Stimulated activated CD4-positive, alpha-beta T cell treated with anti-CD3 and anti-CD28 coated beads, Interleukin-2, amount 100 ng/mL, for 4 hours (primary cell): Measurements from ENCODE around the gene ARNT2.
"Not testable (repeated sequence)": the region's sequence is repeated elsewhere in the genome, so short reads cannot be mapped to it uniquely, and the experiment has no call there.

Source experiments
- DNase-seq: peaks from one replicate; pipeline ENCODE4 v3.0.0-alpha.2; 2020; ENCODE audit warnings: low read depth

ARNT2 gene

DNA sequence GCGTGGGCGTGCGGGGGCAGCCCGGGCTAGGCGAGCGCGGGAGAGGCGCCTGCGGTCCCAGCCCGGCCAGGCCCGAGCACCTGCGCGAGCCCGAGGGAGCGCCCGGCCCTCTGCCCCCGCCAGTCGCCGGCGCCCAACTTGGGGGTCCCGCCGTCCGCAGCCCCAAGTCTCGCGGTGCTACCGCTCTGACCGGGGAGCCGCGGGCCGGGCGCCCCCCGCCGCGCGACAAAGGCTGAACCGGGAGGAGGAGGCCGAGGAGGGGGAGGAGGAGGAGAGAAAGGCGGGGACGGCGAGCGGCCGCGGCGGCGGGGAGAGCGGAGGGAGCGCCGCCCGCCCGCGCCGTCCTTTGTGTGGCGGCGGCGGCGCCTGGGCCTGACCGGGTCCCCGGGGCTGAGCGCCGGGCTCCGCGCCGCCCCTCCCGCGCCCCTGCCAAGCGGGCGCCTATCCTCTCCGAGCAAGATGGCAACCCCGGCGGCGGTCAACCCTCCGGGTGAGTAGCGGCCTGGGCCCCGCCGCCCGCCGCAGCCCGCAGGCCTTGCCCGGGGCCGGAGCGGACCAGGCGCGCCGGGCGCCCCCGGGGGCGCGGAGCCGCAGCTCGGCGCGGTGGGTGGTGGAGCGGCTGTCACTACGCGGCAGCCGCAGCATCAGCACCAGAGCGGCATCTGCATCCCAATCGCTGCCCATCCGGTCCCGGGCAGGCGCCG, at the start of gene ARNT2:
Gene ARNT2 (plus strand): TSS at position 326 of the 704 bp plus-strand sequence. CDS start 134 bp downstream, at position 460.
- no peak for DNase-seq

DNA sequence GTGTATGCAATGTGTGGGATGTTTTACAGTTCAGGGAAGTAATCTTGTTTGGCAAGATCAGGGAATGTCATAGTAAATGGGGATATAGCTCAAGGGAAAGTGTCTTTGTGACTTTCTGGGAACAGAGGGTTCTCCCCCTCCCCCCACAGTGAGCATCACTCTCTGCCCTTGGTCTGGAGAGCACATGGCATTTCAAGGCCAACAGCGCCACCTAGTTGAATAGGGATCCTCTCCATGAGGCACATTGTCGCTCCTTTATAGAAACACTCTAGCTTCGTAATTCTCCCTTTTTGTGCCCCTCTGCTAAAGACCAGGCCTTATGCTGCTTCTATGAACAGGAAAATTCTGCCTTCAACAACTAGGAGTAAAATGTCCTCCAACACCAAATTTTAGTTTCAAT, 37.1 kb upstream of the ARNT2 start:
- no peak for DNase-seq

DNA sequence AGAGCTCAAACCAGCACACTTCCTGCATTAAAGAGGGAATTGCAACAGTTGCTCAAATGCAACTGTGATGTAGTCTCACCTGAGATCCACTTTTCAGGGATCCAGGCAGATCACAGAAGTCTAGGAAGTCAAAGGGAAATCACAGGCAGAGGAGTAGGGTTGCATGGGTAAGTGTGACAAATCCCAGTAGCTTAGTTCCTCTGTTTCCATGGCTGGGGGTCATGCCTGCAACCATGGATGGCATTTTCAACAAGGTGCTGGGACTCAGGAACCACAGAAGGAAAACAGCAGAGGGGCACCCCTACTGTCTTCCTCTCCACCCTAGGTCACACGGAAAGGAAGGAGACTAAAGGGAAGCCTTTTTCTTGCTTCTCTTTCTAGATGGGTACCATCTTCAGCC, 36.5 kb upstream of the ARNT2 start:
- no peak for DNase-seq

DNA sequence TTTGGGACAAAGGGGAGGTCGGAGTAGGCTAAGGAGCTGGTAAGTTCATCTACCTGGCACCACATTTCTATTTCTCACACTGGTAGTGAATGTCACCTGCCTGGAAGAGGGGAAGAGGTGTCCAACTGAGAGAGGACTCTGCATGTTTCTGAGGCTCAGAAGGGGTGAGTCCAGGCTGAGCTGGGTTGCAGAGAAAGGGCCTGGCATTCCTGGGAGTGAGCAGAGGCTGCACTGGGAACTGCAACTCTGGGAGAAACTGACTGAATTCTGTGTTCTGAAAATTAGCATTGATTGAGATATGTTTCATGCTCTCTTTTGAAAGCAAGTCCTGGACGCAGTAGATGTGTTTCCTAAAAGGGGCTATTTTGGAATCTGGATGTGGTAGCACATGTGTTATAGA, 32.3 kb upstream of the ARNT2 start:
- no peak for DNase-seq

DNA sequence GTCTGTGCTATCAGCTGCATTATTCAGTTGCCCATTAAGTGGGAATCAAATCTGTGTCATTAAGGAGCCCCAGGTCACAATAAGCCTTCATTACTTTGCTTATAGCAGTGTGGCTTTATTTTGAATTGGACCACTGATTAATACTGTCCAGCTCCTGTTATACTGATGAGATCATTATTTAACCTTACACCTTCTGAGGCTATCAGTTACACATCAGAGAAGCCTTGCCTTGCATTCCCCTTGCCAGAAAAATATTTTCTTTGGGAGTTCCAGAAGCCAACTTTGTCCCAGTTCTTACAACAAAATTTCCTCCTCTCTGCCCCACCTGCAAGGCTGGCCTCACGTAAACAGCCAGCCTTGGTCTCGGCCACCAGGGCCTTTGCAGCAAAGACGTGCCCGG, 29.7 kb upstream of the ARNT2 start:
- no peak for DNase-seq

DNA sequence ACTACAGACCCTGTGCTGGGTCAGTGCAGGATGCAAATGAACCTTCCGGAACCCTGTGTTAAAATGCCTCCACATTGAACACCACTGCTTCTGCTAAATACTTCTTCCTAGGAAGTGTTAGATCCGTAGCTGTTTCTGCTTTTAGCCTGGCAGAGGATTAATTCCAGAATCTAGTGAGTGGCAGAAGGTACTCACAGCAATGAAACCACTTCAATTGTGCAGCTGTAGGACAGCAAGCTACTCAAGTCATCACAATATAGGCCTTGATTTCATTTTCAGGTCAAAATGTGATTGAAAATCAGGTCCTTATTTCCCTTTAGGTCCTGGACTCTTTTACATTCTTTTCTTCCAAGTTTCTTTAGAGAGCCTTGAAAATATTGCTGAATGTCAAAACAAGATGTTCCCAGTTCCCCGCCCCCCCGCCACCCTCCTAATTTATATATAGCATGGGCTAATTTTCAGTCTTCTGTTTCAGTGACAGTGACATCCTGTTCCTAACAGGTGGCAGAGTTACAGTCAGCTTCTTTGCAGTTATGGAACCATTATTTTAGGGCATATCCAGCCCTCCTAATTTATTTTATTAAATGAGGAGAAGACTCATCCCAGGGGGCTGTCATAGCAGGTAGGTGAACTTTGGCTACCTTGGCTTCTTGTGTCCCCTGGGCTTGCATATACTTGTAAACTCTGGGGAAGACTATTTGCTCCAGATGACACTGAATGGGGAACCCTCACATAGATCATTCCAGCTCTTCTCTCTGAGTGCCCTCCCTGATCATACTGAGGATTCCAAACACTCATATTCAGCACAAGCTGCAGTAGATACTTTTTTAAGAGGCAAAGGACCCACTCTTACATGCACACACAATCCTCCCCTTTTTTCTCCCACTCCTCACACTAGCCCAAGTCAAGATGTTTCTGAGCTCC, 28.0 kb upstream of the ARNT2 start:
- no peak for DNase-seq

DNA sequence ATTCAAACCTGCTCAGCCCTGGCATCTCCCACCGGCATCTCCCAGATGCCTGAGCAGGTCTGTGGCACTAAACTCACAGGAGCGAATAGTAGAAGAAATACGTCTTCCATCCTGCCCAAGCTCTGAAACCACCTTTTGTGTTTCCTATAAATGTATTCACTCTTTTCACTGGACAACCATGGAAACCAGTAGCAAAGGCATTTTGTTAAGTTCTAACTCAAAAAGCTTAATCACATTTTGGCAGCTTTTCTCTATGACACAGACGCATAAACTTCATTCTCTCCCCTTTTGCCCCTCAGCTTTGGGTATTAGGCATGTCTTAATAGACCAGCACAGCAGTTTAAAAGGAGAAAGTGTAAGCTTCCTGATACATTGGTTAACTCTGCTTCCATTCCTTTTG, 24.5 kb upstream of the ARNT2 start:
- no peak for DNase-seq

DNA sequence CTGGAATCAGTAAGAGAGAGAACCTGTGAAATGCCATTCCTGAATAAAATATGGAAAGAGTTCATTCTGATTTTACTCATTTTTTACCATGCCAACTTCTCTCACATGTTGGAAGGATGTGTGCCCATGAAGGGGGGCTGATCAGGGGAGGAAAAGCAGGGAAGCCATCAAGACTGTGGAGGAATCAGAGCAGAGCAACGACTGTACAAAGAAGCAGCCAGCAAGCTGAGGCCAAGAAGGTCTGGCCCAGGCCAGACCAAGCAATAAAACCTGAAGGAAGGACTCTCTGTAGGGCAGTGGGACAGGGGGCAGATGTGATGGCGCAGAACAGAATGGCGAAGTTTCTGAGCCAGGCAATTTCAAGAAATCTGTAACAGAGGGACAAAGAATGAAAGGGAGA, 24.0 kb upstream of the ARNT2 start:
- DNase-seq, result no peak

DNA sequence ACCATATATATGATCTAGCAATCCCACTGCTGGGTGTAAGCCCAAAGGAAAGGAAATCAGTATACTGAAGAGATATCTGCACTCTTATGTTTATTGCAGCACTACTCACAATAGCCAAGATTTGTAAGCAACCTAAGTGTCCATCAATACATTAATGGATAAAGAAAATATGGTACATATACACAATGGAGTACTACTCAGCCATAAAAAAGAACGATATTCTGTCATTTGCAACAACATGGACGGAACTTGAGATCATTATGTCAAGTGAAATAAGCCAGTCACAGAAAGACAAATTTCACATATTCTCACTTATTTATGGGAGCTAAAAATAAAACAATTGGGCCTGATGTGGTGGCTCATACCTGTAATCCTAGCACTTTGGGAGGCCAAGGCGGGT, 21.9 kb upstream of the ARNT2 start:
- DNase-seq, result no peak

DNA sequence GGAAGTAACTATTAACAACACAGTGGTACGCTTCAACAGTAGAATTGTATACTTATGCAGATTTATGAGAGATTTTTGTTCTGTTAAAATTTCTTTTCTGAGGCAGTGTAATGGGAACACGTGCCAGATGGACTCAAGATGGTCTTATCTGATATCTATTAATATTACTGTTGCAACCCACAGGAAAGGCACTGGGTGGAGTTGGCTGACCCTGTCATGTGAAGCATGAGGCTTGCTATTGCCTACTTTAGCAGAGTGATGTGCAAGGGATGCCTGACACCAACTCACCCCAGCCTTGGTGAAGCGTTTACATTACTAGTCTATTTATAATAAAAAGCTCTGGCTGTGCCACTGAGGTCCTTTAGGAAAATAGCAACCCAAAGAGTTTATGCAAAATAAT, 19.8 kb upstream of the ARNT2 start:
- no peak for DNase-seq

DNA sequence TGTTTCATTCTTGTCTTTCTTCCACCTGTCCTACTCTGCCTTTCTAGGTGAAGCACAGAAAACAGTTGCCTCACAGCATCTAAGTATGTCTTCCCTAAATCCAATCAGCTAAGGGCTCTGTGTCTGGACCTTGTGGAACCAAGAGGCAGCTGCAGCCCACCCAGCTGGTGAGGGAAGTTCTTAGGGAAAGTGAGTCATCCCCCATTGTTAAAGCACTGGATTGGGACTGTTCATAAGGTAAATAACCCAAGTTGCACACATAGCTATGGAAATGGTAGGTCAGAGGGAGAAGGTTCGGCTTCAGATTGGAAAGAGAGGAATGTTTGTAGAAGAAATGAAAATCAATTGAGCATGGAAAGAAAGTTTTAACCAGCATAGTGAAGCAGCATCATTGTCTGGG, 18.0 kb upstream of the ARNT2 start:
- no peak for DNase-seq

DNA sequence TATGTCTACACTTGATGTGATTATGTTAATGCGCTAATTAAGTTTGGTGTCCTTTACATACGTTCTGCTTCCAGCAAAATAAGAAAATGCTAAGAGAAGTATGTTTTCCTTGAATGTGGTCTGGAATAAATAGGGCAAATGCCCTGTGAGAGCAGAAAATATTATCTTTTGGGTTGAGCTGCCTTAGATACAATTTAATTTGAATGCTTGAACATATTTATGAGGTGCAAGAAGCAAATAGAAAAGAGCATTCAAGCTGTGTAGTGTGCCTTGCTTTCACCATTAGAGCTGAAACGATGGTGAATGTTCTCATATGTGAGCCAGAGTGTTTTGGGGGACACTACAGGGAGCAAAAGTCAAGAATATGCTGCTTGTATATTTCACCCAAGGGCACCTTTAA, 15.9 kb upstream of the ARNT2 start:
- DNase-seq, result no peak

DNA sequence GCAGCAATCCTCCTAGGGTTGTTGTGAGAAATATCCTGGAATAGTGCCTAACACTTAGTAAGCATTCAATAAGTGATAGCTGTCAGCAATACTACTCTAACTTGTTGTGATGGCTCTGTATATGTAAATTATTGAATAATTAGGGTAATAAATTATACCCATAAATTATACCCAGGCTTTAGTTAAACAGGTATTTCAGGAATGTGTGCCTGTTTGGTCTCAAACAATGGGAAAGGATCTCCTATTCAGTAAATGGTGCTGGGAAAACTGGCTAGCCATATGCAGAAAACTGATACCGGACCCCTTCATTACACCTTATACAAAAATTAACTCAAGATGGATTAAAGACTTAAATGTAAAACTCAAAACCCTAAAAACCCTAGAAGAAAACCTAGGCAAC, 14.8 kb upstream of the ARNT2 start:
- no peak for DNase-seq

DNA sequence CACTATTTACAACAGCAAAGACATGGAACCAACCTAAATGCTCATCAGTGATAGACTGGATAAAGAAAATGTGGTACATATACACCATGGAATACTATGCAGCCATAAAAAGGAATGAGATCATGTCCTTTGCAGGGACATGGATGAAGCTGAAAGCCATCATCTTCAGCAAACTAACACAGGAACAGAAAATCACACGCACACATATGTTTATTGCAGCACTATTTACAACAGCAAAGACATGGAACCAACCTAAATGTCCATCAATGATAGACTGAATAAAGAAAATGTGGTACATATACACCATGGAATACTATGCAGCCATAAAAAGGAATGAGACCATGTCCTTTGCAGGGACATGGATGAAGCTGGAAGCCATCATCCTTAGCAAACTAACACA, 13.2 kb upstream of the ARNT2 start:
- DNase-seq, result not testable (repeated sequence)

DNA sequence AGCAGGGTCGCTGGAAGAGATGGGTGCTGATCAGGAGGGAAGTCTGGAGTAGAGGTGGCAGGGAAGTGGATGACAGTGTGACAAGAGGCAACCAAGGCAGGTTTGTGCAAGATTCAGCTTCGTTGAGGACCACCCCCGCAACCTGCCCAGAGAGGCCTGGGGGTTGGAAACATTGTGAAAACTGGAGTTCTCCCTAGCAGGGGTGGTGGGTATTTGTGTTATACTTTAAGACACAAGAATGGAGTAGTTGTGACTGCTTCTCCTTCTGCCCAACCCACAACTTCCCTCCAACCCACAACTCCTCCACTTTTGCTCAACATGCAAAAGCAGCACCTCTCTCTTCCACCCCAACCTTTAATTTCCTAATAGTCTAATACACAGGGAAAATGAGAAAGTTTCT, 8.6 kb upstream of the ARNT2 start:
- no peak for DNase-seq

DNA sequence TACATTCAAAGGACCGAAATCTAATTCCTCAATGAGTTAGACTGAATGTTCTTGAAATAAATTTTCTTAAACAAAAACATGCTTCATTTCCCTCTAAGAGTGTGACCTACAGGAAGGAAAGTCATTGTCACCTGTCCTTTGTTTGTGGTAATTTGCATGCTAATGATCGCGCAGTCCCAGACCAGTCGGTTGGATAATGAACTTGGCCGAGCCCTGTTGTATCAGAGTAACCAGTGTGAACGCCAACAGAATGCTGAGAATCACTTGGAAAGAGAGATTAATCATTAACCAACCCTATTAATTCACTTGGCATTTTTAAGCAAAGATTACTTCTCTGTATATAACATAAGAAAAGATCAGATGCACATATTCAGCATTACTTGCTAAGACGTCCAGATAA, 8.1 kb upstream of the ARNT2 start:
- no peak for DNase-seq

DNA sequence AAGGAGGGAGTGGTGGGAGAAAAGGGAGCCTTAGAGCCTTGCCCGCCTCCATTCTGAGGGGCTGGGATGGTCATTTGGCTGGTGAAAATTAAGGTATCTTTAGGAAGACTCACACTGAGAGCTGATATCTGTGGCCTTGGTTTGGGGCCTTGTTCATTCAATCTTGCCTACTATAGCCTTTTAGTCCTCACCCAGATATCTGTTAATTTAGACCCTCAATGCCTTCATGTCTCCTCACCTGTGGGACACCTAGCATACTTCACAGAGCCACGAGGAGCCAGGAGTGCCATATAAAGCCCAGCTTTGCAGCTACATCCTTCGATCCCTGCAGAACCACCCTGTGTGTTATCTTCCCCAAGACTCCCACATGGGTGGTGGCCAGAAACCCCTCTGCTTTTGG, 4.7 kb upstream of the ARNT2 start:
- DNase-seq, result no peak

DNA sequence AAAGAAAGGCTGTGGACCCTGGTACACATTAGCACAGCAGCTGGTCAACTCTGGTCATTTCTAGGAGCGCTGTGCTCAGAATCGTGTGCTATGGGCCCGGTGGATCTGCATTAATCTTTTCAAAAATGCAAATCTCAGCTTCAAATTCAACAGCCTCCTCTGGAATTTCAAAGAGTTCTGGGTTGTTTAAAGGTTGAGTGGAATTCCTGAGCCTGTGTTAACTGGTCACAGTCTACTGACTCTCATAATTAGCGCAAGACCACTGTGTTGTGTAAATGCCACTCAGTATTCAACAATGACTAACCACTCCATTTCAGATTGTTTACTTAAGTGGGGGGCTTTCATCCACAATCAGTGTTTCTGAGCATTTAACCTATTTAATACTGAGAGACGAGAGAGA, 2.7 kb upstream of the ARNT2 start:
- DNase-seq, result no peak

DNA sequence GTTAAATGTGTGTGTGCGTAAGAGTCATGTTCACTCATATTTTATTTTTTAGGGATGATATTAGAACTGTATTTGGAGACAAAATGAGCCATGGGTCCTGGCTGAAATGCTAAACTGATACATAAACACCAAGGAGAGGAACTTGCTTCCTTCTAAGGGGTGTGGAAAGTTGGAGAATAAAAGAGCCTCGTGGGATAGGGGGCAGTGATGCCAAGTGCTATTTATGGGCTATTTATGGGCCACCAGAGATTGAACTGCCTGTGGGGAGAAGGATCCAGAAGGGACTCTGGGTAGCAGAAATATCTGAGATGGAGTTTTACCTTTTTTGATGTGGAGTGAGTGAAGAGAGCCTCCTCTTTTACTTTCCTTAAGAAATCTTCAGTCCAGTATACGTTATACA, 1.8 kb upstream of the ARNT2 start:
- DNase-seq, result no peak

DNA sequence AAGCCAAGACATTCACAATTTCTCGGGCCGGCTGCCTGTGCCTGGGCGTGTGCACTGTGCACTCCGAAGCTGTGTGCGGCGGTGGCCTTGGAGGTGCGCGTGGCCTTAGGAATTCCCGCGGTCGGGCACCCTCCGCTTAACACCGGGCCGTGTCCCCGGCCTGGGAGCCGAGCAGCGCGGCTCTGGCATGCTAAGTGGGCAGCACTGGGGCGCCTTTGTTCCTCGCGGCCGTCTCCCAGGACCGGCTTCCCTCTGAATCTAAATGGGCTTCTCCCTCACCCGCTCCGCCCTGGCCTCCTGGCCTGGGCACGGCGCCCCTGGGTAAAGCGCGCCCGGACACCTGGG, 498 bp upstream of the ARNT2 start:
- DNase-seq, result no peak

DNA sequence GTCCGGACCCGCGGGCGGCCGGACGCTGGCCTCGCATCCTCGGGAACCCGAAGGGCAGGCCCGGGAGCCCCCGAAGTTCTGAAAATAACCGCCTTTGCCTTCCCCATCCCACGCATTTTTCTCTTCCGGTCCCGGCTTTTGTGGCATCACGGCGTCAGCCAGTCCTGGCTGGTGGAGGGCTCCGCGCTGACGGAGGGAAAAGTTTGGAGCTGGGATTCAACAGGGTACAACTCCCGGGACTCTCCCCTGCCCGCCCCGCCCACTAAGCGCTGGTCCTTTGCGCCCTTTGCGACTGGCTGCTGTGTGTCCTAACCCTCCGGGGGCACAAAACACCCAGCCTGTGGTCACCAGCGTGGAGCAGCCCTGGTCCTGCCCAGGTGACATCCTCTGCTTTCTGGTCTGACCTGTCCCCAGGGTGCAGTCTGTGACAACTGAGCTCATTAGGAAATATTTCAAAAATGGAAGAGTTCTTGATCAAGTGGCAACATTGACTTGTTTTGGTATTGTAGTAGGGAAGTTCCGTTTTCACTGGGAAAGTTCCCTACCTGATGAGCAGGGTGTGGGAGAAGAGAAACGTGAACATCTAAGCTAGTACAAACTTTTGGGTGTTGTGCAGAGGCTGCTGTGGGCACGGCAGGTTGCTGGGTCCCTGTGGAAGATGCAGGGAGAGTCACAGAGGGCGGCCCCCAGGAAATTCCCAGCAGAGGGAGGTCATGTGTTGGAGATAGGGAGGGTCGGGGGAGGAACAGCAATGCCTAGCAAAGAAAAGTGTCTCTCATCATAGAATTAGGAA, 775 bp downstream of the ARNT2 start:
- DNase-seq, result no peak

DNA sequence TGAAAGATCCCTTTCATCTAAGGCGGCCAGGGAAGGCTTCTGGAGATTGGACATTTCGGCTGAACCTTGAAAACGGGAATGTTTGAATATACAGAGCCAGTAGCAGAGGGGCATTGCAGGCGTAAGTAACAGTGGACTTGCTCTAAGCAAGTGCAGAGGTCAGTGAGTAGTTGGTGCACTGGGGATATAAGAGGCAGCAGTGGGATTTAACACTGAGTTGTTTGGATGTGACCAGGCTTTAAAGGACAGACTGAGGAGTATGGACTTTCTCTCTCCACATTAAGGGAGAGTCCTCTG, 1.3 kb downstream of the ARNT2 start:
- no peak for DNase-seq

DNA sequence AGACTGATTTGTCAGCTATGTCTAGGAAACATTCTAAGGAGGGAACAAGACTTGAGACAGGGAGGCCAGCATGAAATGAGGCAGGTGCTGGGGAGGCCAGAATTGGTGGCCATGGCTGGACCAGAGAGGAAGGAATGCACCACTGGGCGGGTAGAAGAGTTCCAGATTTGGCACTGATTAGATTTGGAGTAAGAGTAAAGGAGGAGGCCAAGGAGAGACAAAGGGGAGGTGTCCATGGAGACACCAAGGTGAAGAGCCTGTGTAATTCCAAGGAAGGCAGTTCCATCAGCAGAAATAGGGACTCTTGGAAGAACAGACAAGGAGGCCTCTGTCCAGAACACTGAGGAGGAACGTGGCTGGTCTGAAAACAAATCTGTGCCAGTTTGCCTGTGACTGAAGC, 1.8 kb downstream of the ARNT2 start:
- DNase-seq, result no peak
